HFF-Myc (cell line): Measurements from ENCODE around the gene PCDH1.

Experiments
- DNase-seq: peaks from one replicate; pipeline ENCODE4 v3.0.0-alpha.2; 2011; ENCODE audit warnings: low read depth; ENCODE audit errors: extremely low read depth
- H3K4me3 ChIP-seq: replicated peaks from 2 replicates; pipeline ENCODE4 v1.5.1; 2011; ENCODE audit warnings: low read depth, mild to moderate bottlenecking, control low read depth, low read length
- CTCF ChIP-seq: IDR thresholded peaks from 2 replicates; pipeline ENCODE4 v1.5.1; 2012; ENCODE audit warnings: mild to moderate bottlenecking, low read depth, low read length, control low read depth; ENCODE audit errors: missing control alignments

The PCDH1 gene

GRCh38 chr5:141835928-141836670, 42.1 kb downstream of the PCDH1 start:
- no peak for TF ChIP-seq CTCF
- no peak for DNase-seq
- no peak overlapping the region for H3K4me3 ChIP-seq

- no peak for DNase-seq
- no peak for TF ChIP-seq CTCF
- H3K4me3 ChIP-seq: no peak overlapping the region
These were observed 43.9 kb downstream of the PCDH1 start for GRCh38 chr5:141834331-141834730.

GRCh38 chr5:141832131-141832530, 46.1 kb downstream of the PCDH1 start:
- no peak overlapping the region for H3K4me3 ChIP-seq
- DNase-seq: no peak
- TF ChIP-seq CTCF: no peak

- TF ChIP-seq CTCF: no peak
- H3K4me3 ChIP-seq: no peak overlapping the region
- DNase-seq: no peak
These were observed 50.0 kb downstream of the PCDH1 start for GRCh38 chr5:141828162-141828561.

GRCh38 chr5:141826674-141827073, 51.5 kb downstream of the PCDH1 start:
- no peak for TF ChIP-seq CTCF
- DNase-seq: no peak
- H3K4me3 ChIP-seq: no peak overlapping the region

GRCh38 chr5:141825791-141826560, 52.2 kb downstream of the PCDH1 start:
- H3K4me3 ChIP-seq: no peak overlapping the region
- peak; percentile 30 for TF ChIP-seq CTCF
- no peak for DNase-seq
